ENCODE results near the gene GSDMA.

DNA sequence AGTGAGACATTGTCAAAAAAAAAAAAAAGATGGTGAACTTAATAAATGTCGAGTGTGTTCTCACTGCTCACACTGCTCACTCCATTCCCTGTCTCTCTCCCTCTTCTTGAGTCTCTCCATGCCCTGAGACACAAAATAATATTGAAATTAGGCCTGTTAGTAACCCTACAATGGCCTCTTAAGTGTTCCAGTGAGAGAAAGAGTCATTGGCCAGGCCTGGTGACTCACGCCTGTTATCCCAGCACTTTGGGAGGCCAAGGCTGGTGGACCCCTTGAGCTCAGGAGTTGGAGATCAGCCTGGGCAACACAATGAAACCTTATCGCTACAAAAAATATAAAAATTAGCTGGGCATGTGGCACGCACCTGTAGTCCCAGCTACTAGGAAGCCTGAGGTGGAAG is 36.3 kb downstream of the GSDMA start:
- TF ChIP-seq CTCF (IDR thresholded peaks at IDR 0.05) = no peak
- TF ChIP-seq POLR2A (IDR thresholded peaks at IDR 0.05) = no peak

All from uterus (tissue), 2 donors.